Esophagus (tissue), 2 donors: ENCODE results near the gene INTS15. TPM values are rescaled to one million over a fixed set of nuclear protein-coding genes. Genes with fewer than 3 reads are reported as not detected.

ENCODE experiments used
- H3K27ac ChIP-seq, 2 donors: one replicate each; pipeline ENCODE4 v1.5.1; 2013; ENCODE audit warnings: low read depth in 2 of 2, mild to moderate bottlenecking in 2 of 2, inconsistent platforms in 1 of 2, low read length in 1 of 2, moderate library complexity in 1 of 2
- H3K27me3 ChIP-seq, 2 donors: one replicate each; pipeline ENCODE4 v1.6.1; 2013; ENCODE audit warnings: low read length in 2 of 2, control low read depth in 1 of 2, mild to moderate bottlenecking in 1 of 2; ENCODE audit not compliant: insufficient read depth in 2 of 2, control insufficient read depth in 1 of 2
- H3K36me3 ChIP-seq, 2 donors: one replicate each; pipeline ENCODE4 v1.6.1; 2013; ENCODE audit warnings: low read length in 1 of 2; ENCODE audit not compliant: control insufficient read depth in 2 of 2, insufficient read depth in 2 of 2
- H3K4me1 ChIP-seq, 2 donors: one replicate each; pipeline ENCODE4 v1.6.1; 2013; ENCODE audit warnings: low read length in 1 of 2; ENCODE audit not compliant: control insufficient read depth in 2 of 2, insufficient read depth in 2 of 2
- H3K4me3 ChIP-seq, 2 donors: one replicate each; pipeline ENCODE4 v1.5.1; 2013; ENCODE audit warnings: low read length in 2 of 2, mild to moderate bottlenecking in 2 of 2, low read depth in 1 of 2, moderate library complexity in 1 of 2
- H3K9me3 ChIP-seq, 2 donors: one replicate each; pipeline ENCODE4 v1.6.1; 2013; ENCODE audit warnings: mild to moderate bottlenecking in 2 of 2, low read depth in 1 of 2, low read length in 1 of 2, moderate library complexity in 1 of 2; ENCODE audit not compliant: control insufficient read depth in 2 of 2, insufficient read depth in 1 of 2
- WGBS, 2 donors: extraction: QIAGEN DNeasy Blood & Tissue Kit; methylation state at CpG; one replicate each; pipeline ENCODE4 v1.1.7; 2013; 5-methylcytosine and 5-hydroxymethylcytosine counted together
- polyA plus RNA-seq, 2 donors: library from polyadenylated mRNA; stranded (reverse); fragments of 200-250 nt; gene quantifications; one replicate each; pipeline ENCODE4 v1.2.3, GENCODE V29; 2013
- donor health status: healthy with polysubstance abuse.
- donor health status: Bipolar disorder and iron deficiency.

The INTS15 gene
- polyA plus RNA-seq, 2 donors = 8.9 to 11.8 TPM

GRCh38 chr7:6648066-6648814, 58.4 kb downstream of the INTS15 start:
- Histone ChIP-seq H3K27me3 (no peaks in the 10 kb centered on the region), H3K36me3 (peaks cover 29 to 73% of the 10 kb centered on the region in 2 donors), H3K4me1 (peaks cover 0 to 2% of the 10 kb centered on the region in 2 donors), H3K4me3 (no peak overlapping the region), H3K27ac (no peak overlapping the region), H3K9me3 (peaks cover 0 to 14% of the 10 kb centered on the region in 2 donors)
- 92 to 95% methylated on average over 17 of the region's 17 CpGs for WGBS, 2 donors

- Histone ChIP-seq H3K27me3 (no peaks in the 10 kb centered on the region), H3K4me1 (peaks cover 0 to 2% of the 10 kb centered on the region in 2 donors), H3K36me3 (peaks cover 25 to 72% of the 10 kb centered on the region in 2 donors), H3K9me3 (peaks cover 0 to 17% of the 10 kb centered on the region in 2 donors), H3K27ac (no peak overlapping the region), H3K4me3 (no peak overlapping the region)
- WGBS, 2 donors = 95% methylated on average over 5 of the region's 5 CpGs
Observed at GRCh38 chr7:6648815-6649104, 58.9 kb downstream of the INTS15 start.

GRCh38 chr7:6649241-6649961, 59.6 kb downstream of the INTS15 start:
- H3K36me3 ChIP-seq = peaks cover 21 to 72% of the 10 kb centered on the region in 2 donors
- no peaks in the 10 kb centered on the region for H3K27me3 ChIP-seq
- H3K4me1 ChIP-seq = peaks cover 0 to 2% of the 10 kb centered on the region in 2 donors
- no peak overlapping the region for H3K27ac ChIP-seq
- H3K9me3 ChIP-seq = peaks cover 0 to 20% of the 10 kb centered on the region in 2 donors
- no peak overlapping the region for H3K4me3 ChIP-seq
- WGBS, 2 donors = 80 to 85% methylated on average over 13 of the region's 13 CpGs

GRCh38 chr7:6650086-6650485, 60.3 kb downstream of the INTS15 start:
- H3K27ac ChIP-seq = no peak overlapping the region
- H3K9me3 ChIP-seq = peaks cover 0 to 20% of the 10 kb centered on the region in 2 donors
- H3K4me3 ChIP-seq = no peak overlapping the region
- H3K27me3 ChIP-seq = no peaks in the 10 kb centered on the region
- WGBS, 2 donors = 95 to 96% methylated on average over 10 of the region's 10 CpGs
- H3K36me3 ChIP-seq = peaks cover 16 to 72% of the 10 kb centered on the region in 2 donors
- peaks cover 0 to 4% of the 10 kb centered on the region in 2 donors for H3K4me1 ChIP-seq

GRCh38 chr7:6650521-6651011, 60.7 kb downstream of the INTS15 start:
- WGBS, 2 donors = 96 to 97% methylated on average over 12 of the region's 12 CpGs
- H3K36me3 ChIP-seq = peaks cover 16 to 72% of the 10 kb centered on the region in 2 donors
- peaks cover 0 to 4% of the 10 kb centered on the region in 2 donors for H3K4me1 ChIP-seq
- H3K27ac ChIP-seq = no peak overlapping the region
- H3K9me3 ChIP-seq = peaks cover 0 to 20% of the 10 kb centered on the region in 2 donors
- no peak overlapping the region for H3K4me3 ChIP-seq
- no peaks in the 10 kb centered on the region for H3K27me3 ChIP-seq

- H3K4me1 ChIP-seq = peaks cover 0 to 4% of the 10 kb centered on the region in 2 donors
- no peaks in the 10 kb centered on the region for H3K27me3 ChIP-seq
- H3K36me3 ChIP-seq = peaks cover 12 to 61% of the 10 kb centered on the region in 2 donors
- H3K4me3 ChIP-seq = no peak overlapping the region
- no peak overlapping the region for H3K27ac ChIP-seq
- peaks cover 0 to 20% of the 10 kb centered on the region in 2 donors for H3K9me3 ChIP-seq
- 97 to 98% methylated on average over 32 of the region's 32 CpGs for WGBS, 2 donors
Observed at GRCh38 chr7:6651851-6652445, 62.1 kb downstream of the INTS15 start.

GRCh38 chr7:6652446-6653011, 62.7 kb downstream of the INTS15 start:
- Histone ChIP-seq H3K4me1 (peaks cover 0 to 2% of the 10 kb centered on the region in 2 donors), H3K36me3 (peaks cover 12 to 56% of the 10 kb centered on the region in 2 donors), H3K27me3 (no peaks in the 10 kb centered on the region), H3K27ac (no peak overlapping the region), H3K4me3 (no peak overlapping the region), H3K9me3 (peaks cover 0 to 20% of the 10 kb centered on the region in 2 donors)
- 96 to 98% methylated on average over 63 to 75 of the region's 75 CpGs for WGBS, 2 donors

GRCh38 chr7:6653071-6654003, 63.5 kb downstream of the INTS15 start:
- H3K27me3 ChIP-seq = no peaks in the 10 kb centered on the region
- peaks cover 0 to 2% of the 10 kb centered on the region in 2 donors for H3K4me1 ChIP-seq
- H3K27ac ChIP-seq = no peak overlapping the region
- no peak overlapping the region for H3K4me3 ChIP-seq
- peaks cover 0 to 20% of the 10 kb centered on the region in 2 donors for H3K9me3 ChIP-seq
- 94 to 95% methylated on average over 104 to 146 of the region's 146 CpGs for WGBS, 2 donors
- H3K36me3 ChIP-seq = peaks cover 12 to 53% of the 10 kb centered on the region in 2 donors
